Measurements from ENCODE around the gene GORASP2.
A peak's percentile ranks its signal among the peaks of the same experiment; 100 is the strongest.

GRCh38 chr2:170973492-170974303 is 44.6 kb downstream of the GORASP2 start:
- peak; percentile 36 to 42 for TF ChIP-seq POLR2A (IDR thresholded peaks at IDR 0.05)
- TF ChIP-seq, protein P1, sequence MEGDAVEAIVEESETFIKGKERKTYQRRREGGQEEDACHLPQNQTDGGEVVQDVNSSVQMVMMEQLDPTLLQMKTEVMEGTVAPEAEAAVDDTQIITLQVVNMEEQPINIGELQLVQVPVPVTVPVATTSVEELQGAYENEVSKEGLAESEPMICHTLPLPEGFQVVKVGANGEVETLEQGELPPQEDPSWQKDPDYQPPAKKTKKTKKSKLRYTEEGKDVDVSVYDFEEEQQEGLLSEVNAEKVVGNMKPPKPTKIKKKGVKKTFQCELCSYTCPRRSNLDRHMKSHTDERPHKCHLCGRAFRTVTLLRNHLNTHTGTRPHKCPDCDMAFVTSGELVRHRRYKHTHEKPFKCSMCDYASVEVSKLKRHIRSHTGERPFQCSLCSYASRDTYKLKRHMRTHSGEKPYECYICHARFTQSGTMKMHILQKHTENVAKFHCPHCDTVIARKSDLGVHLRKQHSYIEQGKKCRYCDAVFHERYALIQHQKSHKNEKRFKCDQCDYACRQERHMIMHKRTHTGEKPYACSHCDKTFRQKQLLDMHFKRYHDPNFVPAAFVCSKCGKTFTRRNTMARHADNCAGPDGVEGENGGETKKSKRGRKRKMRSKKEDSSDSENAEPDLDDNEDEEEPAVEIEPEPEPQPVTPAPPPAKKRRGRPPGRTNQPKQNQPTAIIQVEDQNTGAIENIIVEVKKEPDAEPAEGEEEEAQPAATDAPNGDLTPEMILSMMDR (IDR thresholded peaks at IDR 0.05): peak; percentile 85 to 99 (median 95)

Data from Peyer's patch (tissue), 4 donors.